Tongue (tissue), 2 donors: Measurements from ENCODE around the gene BMP6. TPM values are rescaled to one million over a fixed set of nuclear protein-coding genes. Genes with fewer than 3 reads are reported as not detected.

ENCODE experiments used
- DNase-seq: peaks from one replicate; pipeline ENCODE4 v3.0.0-alpha.2; 2015
- total RNA-seq: library from RNA; depleted of rRNA; stranded (reverse); fragments of >200 nt; gene quantifications from one replicate; pipeline ENCODE4 v1.2.3, GENCODE V29; 2014

Gene BMP6
- total RNA-seq: 10.7 TPM

GRCh38 chr6:7725849-7726415 is at the start of gene BMP6:
BMP6 (plus strand) TSS chr6:7726099; CDS start chr6:7726956, 857 bp downstream.
- peak; percentile 94 for DNase-seq

GRCh38 chr6:7677229-7677628 is 48.7 kb upstream of the BMP6 start:
- DNase-seq: no peak

DNA sequence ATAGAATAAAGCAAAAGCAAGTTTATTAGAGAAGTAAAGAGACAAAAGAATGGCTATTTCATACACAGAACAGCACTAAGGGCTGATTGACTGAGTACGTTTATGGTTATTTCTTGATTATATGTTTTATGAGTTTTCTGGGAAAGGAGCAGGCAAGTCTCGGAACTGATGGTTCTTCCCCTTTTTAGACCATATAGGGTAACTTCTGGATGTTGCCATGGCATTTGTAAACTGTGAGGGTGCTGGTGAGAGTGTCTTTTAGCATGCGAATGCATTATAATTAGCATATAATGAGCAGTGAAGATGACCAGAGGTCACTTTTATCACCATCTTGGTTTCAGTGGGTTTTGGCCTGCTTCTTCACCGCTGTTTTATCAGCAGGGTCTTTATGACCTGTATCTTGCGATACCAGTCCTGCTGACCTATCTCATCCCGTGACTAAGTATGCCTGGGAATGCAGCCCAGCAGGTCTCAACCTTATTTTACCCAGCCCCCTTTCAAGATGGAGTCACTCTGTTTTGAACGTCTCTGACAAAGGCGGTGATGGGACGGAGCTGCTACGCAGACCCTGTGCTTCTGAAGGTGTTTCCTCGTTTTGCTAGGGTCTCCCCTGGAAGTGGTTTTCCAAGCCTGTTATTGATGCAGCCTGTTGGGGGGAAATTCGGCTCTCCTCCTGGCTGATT is 45.4 kb upstream of the BMP6 start:
- no peak for DNase-seq

- DNase-seq: no peak
Observed at GRCh38 chr6:7681449-7681848, 44.5 kb upstream of the BMP6 start.

GRCh38 chr6:7684076-7684475 is 41.8 kb upstream of the BMP6 start:
- no peak for DNase-seq

DNA sequence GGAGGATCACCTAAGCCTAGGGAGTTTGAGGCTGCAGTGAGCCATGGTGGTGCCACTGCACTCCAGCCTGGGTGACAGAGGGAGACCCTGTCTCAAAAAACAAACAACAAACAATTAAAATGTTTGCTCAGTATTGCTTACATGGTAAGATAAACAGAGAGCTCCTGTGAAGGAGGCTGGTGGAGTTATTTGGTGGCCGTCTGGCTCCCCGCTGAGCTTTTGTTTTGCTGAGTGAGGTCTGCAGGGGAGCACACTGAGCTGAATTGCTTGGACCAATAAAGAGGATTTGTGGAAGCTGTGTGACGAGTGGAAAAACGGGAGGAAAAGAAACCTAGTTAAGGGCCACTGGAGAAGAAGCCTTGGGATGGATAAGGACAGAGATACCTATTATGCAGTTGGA is 41.1 kb upstream of the BMP6 start:
- no peak for DNase-seq

DNA sequence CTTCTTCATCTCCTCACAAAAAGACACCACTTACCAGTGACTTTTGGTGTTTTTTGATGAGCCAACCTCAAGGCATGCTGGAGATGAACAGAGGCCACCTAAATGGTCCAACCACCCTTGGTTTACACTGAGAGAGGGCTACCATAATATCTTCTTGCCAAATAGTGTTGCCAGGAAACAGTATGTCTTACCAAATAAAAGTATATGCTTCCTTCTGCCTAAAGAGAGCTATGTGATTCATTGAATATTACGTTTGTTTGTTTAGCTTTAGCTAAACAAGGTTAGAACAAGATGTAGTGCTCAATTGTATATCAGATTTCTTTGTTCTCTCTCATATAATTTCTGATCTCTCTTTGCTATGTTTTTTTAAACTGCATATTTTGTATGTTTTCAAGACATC is 40.6 kb upstream of the BMP6 start:
- DNase-seq: no peak

DNA sequence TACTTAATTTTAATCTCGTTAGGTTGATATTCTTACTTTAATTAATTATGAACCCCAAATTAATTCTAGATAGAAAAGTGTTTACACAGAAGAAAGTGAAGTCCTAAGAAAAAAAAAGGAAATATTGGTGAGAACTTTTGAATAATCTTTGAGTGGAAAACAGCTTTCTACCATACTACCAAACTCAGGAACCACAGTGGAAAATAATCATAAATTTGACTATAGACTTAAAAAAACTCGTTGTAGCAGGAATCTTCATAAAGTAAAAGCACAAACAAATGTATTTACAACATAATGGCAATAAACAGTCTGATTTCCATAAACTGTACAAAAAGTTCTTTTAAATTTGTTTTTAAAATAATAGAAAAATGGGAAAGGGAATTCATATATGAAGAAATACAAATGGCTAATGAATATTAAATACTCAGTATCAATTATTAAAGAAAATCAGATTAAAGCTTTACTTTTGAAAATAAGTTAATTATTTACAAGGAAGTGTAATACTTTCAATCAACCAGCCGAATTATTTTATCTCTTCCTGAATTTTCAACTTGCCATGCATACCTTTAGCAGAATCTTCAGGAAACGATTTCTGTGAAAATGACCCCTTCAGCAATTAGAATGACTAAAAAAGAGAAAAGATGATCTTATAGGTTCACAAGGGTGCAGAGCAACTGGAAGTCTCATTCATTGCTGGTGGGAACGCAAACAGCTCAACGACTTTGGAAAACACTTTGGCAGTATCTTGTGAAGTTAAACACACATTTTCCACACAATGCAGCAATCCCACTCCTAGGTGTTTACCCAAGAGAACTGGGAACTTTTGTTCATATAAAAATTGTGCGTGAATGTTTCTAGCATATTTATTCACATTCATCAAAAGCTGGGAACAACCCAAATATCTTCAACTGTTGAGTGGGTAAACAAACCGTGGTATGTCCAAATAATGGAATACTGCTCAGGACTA is 38.5 kb upstream of the BMP6 start:
- no peak for DNase-seq

DNA sequence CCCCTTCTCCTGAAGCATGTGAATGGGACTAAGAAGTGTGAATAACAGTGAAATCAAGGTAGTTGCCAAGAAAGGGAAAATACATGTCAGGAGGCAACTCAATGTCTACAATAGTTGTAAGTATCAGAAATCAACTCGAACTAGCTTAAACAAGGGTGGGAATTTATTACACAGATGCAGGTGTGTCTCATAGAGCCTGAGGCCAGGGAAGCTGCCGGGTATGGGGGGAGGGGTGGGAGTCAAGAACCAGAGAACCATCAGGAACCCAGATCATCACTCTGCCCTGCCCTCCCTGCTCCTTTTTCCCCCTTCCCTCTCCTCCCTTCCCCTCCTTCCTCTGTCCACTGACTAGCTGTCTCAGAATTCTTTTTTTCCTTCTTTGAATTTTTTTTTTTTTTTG is 34.9 kb upstream of the BMP6 start:
- DNase-seq: no peak

- no peak for DNase-seq
Observed at GRCh38 chr6:7691675-7692452, 34.0 kb upstream of the BMP6 start.

DNA sequence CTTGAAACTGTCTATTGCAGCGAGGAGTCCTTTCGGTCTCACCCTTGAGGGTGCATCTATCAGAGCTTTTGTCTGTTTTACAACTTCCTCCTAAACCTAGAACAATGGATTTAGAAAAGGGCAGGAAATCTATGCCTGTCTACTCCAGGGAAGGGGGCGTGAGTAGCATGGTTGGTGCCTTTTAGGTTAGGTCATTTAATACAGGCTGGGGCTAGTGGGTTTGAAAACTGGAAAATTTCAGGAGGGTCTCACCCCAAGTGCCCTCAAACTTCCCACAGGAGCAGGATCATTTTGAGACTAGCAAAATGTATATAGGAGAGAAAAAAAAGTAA is 33.5 kb upstream of the BMP6 start:
- no peak for DNase-seq

DNA sequence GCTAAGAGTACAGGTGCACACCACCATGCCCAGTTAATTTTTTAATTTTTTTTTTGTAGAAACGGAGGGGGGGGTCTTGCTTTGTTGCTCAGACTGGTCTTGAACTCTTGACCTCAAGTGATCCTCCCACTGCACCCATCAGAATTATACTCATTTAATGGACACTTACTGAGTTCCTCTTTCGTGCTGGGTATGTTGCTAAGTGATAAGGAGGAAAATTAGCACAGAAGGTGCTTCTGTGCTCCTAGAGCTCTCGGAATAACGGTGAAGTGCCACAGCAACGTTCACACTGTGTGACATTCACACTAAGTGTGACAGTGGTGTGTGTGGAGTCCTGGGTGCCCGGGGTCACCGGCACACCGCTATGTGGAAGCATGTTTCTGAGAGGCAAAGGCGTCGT is 32.1 kb upstream of the BMP6 start:
- no peak for DNase-seq

DNA sequence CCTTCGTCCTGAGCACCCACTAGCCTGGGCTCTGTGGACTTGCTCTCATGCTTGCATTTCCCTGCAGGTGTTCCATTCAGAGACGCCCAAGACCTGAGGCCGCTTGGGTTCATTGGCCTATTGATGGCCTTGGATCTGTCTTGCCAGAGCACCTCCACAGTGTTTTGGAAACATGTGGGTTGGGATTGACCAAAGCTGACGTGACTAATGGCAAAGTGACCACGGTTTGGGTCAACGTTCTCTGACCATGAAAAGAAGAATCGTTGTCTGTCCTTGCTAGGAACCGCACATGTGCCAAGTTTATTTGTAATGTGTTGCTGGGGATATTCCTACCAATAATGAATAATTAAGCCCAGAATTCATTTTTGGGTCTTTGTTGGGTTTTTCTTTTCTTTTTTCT is 29.8 kb upstream of the BMP6 start:
- DNase-seq: no peak

DNA sequence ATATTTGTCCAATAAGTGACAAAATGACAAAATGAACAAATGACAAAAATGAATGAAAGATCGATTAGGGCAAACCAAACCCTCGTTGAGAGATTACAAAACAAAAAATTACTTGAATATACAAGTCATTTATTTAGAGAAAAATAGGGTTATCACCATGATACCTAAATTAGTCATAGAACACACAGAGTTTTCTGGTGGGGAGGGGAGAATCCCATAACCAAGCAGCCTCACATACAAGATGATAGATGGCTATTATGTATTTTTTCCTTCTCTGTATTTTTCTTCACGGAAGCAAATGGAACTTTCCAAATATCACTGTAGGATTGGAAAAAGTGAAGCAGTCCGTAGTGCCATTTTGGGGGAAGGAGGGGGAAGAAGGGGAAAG is 28.5 kb upstream of the BMP6 start:
- DNase-seq: no peak

- peak; percentile 44 for DNase-seq
Observed at GRCh38 chr6:7697820-7698623, 27.9 kb upstream of the BMP6 start.

DNA sequence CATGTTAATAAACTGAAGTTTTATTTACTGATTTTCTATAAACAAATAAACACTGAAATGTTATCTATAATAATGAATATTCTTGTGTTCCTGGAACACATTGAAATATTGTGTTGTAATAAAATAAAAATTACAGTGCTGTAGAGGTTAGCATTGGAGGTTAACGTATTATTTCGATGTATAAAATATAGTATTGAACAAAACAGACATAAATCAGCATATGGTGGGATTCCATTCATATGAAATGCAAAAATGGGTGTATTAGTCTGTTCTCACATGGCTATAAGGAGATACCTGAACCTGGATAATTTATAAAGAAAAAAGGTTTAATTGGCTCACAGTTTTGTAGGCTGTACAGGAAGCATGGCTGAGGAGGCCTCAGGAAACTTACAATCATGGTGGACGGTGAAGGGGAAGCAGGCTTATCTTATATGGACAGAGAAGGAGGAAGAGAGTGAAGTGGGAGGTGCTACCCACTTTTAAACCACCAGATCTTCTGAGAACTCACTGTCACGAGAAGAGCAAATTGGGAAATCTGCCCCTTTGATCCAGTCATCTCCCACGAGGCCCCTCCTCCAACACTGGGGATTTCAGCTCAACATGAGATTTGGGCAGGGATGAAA is 24.6 kb upstream of the BMP6 start:
- no peak for DNase-seq

DNA sequence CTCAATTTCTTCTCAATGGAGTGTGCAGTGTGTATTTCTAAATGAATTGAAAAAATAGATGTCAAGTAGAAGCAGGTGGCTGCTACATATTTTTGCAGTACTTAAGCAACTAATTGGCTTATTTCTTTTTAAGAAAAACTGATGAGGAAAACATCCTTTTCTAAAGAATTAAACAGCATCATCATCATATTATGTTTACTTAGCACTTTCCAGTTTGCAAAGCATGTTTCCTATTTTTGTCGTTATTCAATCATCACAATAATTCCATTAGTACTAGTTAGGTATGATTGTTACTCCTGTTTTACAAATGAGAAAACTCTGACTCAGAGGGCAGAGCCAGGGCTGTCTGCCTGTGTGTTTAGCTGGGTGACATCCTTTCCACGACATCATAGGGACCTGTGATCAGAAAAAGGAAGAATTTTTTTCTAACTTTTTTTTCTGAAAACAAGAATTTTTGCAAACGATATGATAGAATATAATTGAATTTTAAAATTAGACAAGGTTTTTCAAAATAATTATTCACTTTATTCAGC is 22.7 kb upstream of the BMP6 start:
- DNase-seq: no peak

GRCh38 chr6:7705483-7705882 is 20.4 kb upstream of the BMP6 start:
- no peak for DNase-seq

GRCh38 chr6:7706269-7706668 is 19.6 kb upstream of the BMP6 start:
- no peak for DNase-seq

GRCh38 chr6:7707787-7708186 is 18.1 kb upstream of the BMP6 start:
- no peak for DNase-seq

- DNase-seq: no peak
Observed at GRCh38 chr6:7719364-7719850, 6.5 kb upstream of the BMP6 start.
